H1 (cell line): ENCODE data around the gene GARS1.

ENCODE experiments used
- BCL11A ChIP-seq, 2 experiments: IDR thresholded peaks; one replicate each; pipeline ENCODE4 v1.6.1; 2011; ENCODE audit warnings: low read depth in 2 of 2, low read length in 2 of 2, mild to moderate bottlenecking in 2 of 2
- CEBPB ChIP-seq: IDR thresholded peaks from 2 replicates; pipeline ENCODE4 v1.6.1; 2012; ENCODE audit warnings: low read depth, low read length
- CHD2 ChIP-seq: IDR thresholded peaks from 2 replicates; pipeline ENCODE4 v1.6.1; 2012; ENCODE audit warnings: low read length, improper control_type of control experiment
- EP300 ChIP-seq, 2 experiments: IDR thresholded peaks; 1 replicate in 1 of 2; 2 replicates in 1 of 2; pipeline ENCODE4 v1.6.1; 2011 to 2012; ENCODE audit warnings: low read depth in 2 of 2, low read length in 2 of 2, mild to moderate bottlenecking in 2 of 2, borderline replicate concordance in 1 of 2, inconsistent platforms in 1 of 2, moderate library complexity in 1 of 2
- FOSL1 ChIP-seq: IDR thresholded peaks from 2 replicates; pipeline ENCODE4 v1.6.1; 2011; ENCODE audit warnings: mild to moderate bottlenecking, low read depth, low read length, moderate library complexity; ENCODE audit not compliant: insufficient read depth
- KDM1A ChIP-seq: fragments of 200-600, 300-600 bp; sonication (generic); IDR thresholded peaks from 2 replicates; pipeline ENCODE4 v1.7.1; 2016; ENCODE audit warnings: mild to moderate bottlenecking, low read length, borderline replicate concordance
- POLR2A ChIP-seq, 2 experiments: IDR thresholded peaks; 1 replicate in 1 of 2; 2 replicates in 1 of 2; pipeline ENCODE4 v1.6.1; 2011; ENCODE audit warnings: low read depth in 2 of 2, low read length in 2 of 2, mild to moderate bottlenecking in 2 of 2; ENCODE audit errors: control extremely low read depth in 1 of 2
- SIN3A ChIP-seq, 2 experiments: IDR thresholded peaks in 1 of 2; conservative IDR thresholded peaks in 1 of 2; 2 replicates each; pipeline ENCODE4 v1.6.1; 2011 to 2012; ENCODE audit warnings: low read length in 2 of 2, improper control_type of control experiment in 1 of 2, low read depth in 1 of 2, mild to moderate bottlenecking in 1 of 2
- SP2 ChIP-seq: IDR thresholded peaks from 2 replicates; pipeline ENCODE4 v1.6.1; 2012; ENCODE audit warnings: mild to moderate bottlenecking, low read length, inconsistent platforms
- TAF1 ChIP-seq: IDR thresholded peaks from 2 replicates; pipeline ENCODE4 v1.6.1; 2011; ENCODE audit warnings: mild to moderate bottlenecking, low read depth, low read length
- TCF12 ChIP-seq: IDR thresholded peaks from 2 replicates; pipeline ENCODE4 v1.6.1; 2011; ENCODE audit warnings: low read depth, mild to moderate bottlenecking, low read length
- YY1 ChIP-seq: IDR thresholded peaks from 2 replicates; pipeline ENCODE4 v1.6.1; 2011; ENCODE audit warnings: low read depth, mild to moderate bottlenecking, low read length
- TF ChIP-seq, protein P1 (sequence below), 3 experiments: IDR thresholded peaks; 1 replicate in 2 of 3; 2 replicates in 1 of 3; pipeline versions ENCODE4 v1.5.1 to v1.6.1; 2011; ENCODE audit warnings: low read length in 3 of 3, mild to moderate bottlenecking in 3 of 3, inconsistent platforms in 2 of 3, low read depth in 1 of 3, moderate library complexity in 1 of 3; ENCODE audit not compliant: insufficient read depth in 1 of 3; ENCODE audit errors: control extremely low read depth in 1 of 3
- TF ChIP-seq, protein P2 (sequence below): IDR thresholded peaks from 2 replicates; pipeline ENCODE4 v1.6.1; 2012; ENCODE audit warnings: low read length, inconsistent platforms

DNA sequence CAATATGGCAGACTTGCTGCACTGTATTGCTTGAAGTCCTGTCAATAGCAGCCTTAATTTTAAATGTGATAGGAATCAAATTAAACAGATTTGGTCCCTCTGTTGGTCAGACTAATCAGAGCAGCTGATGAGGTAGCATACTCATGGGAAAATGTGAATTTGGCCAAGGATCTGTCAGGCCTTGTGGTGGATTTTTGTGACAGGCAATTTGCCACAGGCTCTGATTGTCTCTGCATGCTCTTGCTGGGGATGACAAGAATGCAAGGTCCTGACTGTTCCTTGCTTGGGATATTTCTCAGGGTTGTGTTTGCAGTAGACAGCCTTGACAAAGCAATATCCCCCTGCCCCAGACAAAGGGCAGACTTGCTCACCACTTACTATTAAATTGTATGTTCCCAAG, 41.5 kb upstream of the GARS1 start:
- TF ChIP-seq, protein P1, sequence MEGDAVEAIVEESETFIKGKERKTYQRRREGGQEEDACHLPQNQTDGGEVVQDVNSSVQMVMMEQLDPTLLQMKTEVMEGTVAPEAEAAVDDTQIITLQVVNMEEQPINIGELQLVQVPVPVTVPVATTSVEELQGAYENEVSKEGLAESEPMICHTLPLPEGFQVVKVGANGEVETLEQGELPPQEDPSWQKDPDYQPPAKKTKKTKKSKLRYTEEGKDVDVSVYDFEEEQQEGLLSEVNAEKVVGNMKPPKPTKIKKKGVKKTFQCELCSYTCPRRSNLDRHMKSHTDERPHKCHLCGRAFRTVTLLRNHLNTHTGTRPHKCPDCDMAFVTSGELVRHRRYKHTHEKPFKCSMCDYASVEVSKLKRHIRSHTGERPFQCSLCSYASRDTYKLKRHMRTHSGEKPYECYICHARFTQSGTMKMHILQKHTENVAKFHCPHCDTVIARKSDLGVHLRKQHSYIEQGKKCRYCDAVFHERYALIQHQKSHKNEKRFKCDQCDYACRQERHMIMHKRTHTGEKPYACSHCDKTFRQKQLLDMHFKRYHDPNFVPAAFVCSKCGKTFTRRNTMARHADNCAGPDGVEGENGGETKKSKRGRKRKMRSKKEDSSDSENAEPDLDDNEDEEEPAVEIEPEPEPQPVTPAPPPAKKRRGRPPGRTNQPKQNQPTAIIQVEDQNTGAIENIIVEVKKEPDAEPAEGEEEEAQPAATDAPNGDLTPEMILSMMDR (IDR thresholded peaks at IDR 0.05; ENCODE audit: control extremely low read depth in 1 of 3, insufficient read depth in 1 of 3, low read depth in 1 of 3, low read length in 3 of 3) = no peak
- TF ChIP-seq SP2 = no peak
- no peak for TF ChIP-seq CEBPB
- TF ChIP-seq BCL11A (IDR thresholded peaks at IDR 0.05; ENCODE audit: low read depth in 2 of 2, low read length in 2 of 2) = no peak
- TF ChIP-seq TAF1 = no peak
- no peak for TF ChIP-seq SIN3A (conservative IDR thresholded peaks at IDR 0.05 in 1 of 2, IDR thresholded peaks at IDR 0.05 in 1 of 2; ENCODE audit: low read depth in 1 of 2, low read length in 2 of 2)
- no peak for TF ChIP-seq POLR2A (IDR thresholded peaks at IDR 0.05; ENCODE audit: control extremely low read depth in 1 of 2, low read depth in 2 of 2, low read length in 2 of 2)
- TF ChIP-seq YY1 = no peak
- TF ChIP-seq FOSL1 = no peak
- TF ChIP-seq EP300 (IDR thresholded peaks at IDR 0.05; ENCODE audit: borderline replicate concordance in 1 of 2, low read depth in 2 of 2, low read length in 2 of 2) = no peak
- TF ChIP-seq CHD2 = no peak
- no peak for TF ChIP-seq KDM1A
- TF ChIP-seq, protein P2, sequence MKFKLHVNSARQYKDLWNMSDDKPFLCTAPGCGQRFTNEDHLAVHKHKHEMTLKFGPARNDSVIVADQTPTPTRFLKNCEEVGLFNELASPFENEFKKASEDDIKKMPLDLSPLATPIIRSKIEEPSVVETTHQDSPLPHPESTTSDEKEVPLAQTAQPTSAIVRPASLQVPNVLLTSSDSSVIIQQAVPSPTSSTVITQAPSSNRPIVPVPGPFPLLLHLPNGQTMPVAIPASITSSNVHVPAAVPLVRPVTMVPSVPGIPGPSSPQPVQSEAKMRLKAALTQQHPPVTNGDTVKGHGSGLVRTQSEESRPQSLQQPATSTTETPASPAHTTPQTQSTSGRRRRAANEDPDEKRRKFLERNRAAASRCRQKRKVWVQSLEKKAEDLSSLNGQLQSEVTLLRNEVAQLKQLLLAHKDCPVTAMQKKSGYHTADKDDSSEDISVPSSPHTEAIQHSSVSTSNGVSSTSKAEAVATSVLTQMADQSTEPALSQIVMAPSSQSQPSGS = no peak
- TF ChIP-seq TCF12 = no peak
